ENCODE results near the gene XRCC5.

- no peak for TF ChIP-seq CTCF (IDR thresholded peaks at IDR 0.05)
- TF ChIP-seq POLR2A (IDR thresholded peaks at IDR 0.05), result no peak
Measured at GRCh38 chr2:216221811-216222210, 112.7 kb downstream of the XRCC5 start.

All from testis (tissue), 2 donors.